Erythroblast (primary cell): ENCODE measurements around the gene SSR2.
A peak's percentile ranks its signal among the peaks of the same experiment; 100 is the strongest.

Experiments used
- GATA1 ChIP-seq: IDR thresholded peaks from 2 replicates; pipeline ENCODE4 v1.6.1; 2011; ENCODE audit warnings: low read depth, mild to moderate bottlenecking, control low read depth, low read length, moderate library complexity
- POLR2A ChIP-seq: IDR thresholded peaks from 2 replicates; pipeline ENCODE4 v1.6.1; 2011; ENCODE audit warnings: mild to moderate bottlenecking, low read length

DNA sequence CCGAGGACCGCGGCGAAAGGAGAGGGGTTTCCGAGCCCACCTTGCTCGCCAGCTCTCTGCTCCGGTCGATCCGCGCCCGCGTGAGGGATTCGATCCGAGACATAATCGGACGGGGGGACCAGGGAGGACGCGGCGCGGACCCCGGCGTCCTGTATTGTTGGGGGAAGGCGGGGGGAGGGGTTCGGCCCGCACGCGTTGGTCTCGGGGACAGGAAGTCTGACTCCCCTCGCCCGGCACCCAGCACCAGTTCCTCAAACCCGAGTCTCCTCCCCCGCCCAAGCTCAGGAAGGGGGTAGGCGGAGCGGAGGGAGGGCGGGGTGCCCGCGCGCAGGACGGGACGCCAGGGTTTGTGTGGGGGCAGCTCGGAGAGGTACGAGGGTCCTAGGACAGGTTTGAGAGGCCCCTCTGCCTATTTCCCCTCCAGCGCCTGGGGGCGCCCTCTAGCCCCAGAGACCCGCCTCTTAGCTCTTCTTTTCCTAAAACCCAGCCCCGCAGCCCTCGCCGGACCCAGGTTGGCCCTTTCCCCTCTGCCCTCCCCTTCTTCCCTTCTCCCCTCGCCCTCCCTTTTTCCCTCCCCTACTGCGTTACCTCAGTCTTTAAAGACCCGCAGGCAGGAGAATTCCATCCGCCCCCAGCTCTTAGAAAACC lies 42.3 kb downstream of the SSR2 start, which contains the start of gene ARHGEF2:
- TF ChIP-seq POLR2A (peak; percentile 45), GATA1 (no peak)
